Hepatocyte (in vitro differentiated cells): ENCODE data around the gene TRAF7.
"Not testable (repeated sequence)": the region's sequence is repeated elsewhere in the genome, so short reads cannot be mapped to it uniquely, and the experiment has no call there.

Experiments
- EZH2 ChIP-seq: fragments of 200-600 bp; sonication (generic); IDR thresholded peaks from 2 replicates; pipeline ENCODE4 v1.6.1; 2016; ENCODE audit warnings: antibody characterized with exemption, mild to moderate bottlenecking, borderline replicate concordance
- EZH2phosphoT487 ChIP-seq: fragments of 200-600 bp; sonication (generic); IDR thresholded peaks from one replicate; pipeline ENCODE4 v1.6.1; 2018; ENCODE audit warnings: antibody characterized with exemption, mild to moderate bottlenecking, low read depth, moderate library complexity; ENCODE audit not compliant: unreplicated experiment, severe bottlenecking
- TF ChIP-seq, protein P1 (sequence below): fragments of 200-600 bp; sonication (generic); IDR thresholded peaks from 2 replicates; pipeline ENCODE4 v1.5.1; 2016; ENCODE audit warnings: antibody characterized with exemption, mild to moderate bottlenecking; ENCODE audit not compliant: poor library complexity

DNA sequence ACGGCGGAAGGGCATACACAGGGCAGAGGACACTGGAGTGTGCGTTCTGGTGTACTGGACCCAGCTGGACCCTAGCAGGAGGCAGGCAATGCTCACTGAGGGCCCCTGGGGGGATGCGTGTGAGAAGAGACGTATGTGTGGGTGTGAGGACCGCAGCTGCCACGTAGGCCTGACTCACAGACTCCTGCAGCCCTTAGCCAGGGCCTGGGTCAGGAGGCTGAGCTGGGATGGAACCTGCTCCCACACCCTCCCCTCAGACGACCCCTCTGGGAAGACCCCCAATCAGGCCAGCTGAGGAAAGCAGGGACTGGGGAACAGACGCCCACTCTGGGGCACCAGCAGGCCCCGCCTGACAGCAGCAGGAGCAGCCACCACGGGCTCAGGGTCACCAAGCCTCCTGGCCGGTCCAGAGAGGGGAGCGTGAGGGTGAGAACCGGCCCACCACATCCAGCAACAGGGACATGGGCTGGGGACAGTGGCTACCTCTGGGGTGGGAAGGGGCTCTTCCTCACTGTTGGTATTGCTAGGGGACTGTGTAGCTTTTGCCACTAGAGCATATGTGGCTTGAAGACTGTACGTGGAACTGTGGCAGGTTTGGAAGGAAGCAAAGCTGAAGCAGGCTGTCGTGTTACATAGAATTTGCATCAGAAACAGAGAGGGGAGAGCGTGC, 48.3 kb upstream of the TRAF7 start:
- TF ChIP-seq, protein P1, sequence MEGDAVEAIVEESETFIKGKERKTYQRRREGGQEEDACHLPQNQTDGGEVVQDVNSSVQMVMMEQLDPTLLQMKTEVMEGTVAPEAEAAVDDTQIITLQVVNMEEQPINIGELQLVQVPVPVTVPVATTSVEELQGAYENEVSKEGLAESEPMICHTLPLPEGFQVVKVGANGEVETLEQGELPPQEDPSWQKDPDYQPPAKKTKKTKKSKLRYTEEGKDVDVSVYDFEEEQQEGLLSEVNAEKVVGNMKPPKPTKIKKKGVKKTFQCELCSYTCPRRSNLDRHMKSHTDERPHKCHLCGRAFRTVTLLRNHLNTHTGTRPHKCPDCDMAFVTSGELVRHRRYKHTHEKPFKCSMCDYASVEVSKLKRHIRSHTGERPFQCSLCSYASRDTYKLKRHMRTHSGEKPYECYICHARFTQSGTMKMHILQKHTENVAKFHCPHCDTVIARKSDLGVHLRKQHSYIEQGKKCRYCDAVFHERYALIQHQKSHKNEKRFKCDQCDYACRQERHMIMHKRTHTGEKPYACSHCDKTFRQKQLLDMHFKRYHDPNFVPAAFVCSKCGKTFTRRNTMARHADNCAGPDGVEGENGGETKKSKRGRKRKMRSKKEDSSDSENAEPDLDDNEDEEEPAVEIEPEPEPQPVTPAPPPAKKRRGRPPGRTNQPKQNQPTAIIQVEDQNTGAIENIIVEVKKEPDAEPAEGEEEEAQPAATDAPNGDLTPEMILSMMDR = not testable (repeated sequence)
- not testable (repeated sequence) for TF ChIP-seq EZH2phosphoT487, EZH2
